HG03378 (cell line): ENCODE results near the gene PLEKHH2.
A peak's percentile ranks its signal among the peaks of the same experiment; 100 is the strongest.
"Not testable (repeated sequence)": the region's sequence is repeated elsewhere in the genome, so short reads cannot be mapped to it uniquely, and the experiment has no call there.

Source experiments
- ATAC-seq: cut with Tn5 transposase; IDR thresholded peaks from one replicate; pipeline ENCODE4 v1.9.1; 2021; ENCODE audit warnings: mild to moderate bottlenecking, moderate library complexity; ENCODE audit not compliant: unreplicated experiment

Gene PLEKHH2

DNA sequence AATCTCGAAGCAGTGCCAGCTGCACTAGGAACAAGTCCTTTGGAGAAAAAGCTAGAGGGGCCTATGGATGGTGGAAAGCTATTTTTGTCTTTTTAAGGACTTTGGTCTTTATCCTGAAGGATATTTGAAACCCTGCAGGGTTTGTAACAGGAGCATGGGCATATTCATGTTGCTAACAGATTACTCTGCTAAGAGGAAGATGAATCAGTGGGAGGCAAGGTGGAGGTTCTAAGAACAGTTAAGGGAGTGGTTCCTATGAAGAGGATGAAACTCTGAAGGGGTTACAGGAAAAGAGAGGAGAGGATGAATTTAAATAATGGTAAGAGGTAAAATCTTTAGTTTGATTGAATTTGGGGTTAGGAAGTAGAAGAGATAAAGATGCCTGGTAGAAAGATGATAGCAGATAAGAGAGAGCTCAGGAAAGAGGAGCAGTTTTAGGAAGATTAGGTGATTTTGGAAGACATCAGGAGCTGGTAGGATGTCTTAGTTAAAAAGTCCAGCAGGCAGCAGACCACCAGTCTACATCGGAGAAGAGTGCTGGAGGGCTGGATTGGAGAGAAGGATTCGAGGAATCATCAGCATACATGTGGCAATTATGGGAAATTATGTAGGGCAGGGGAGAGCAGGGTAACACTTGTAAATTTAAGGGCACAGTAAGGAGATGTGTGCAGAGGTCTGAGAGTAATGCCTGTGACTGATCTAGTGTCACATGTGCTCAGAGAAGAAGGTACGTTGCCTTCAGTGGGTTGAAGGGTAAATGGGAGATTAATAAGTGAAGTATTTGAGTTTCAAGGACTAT, 78.4 kb downstream of the PLEKHH2 start:
- ATAC-seq: no peak

DNA sequence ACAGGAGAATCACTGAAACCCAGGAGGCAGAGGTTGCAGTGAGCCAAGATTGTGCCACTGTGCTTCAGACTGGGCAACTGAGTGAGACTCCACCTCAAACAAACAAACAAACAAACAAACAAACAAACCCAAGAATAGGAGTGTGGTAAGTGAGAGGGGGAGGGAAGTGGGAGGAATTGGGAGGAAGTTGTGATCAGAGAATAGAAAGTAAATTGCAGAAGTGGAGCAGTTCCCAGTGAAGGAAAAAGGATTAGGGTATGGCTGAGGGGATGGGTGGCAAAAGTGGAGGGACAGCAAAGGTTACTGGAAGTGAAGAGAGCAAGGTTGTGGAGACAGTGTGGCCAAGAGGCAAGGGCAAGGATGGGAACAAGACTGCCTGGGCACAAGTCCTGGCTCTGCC, 80.3 kb downstream of the PLEKHH2 start:
- no peak for ATAC-seq

DNA sequence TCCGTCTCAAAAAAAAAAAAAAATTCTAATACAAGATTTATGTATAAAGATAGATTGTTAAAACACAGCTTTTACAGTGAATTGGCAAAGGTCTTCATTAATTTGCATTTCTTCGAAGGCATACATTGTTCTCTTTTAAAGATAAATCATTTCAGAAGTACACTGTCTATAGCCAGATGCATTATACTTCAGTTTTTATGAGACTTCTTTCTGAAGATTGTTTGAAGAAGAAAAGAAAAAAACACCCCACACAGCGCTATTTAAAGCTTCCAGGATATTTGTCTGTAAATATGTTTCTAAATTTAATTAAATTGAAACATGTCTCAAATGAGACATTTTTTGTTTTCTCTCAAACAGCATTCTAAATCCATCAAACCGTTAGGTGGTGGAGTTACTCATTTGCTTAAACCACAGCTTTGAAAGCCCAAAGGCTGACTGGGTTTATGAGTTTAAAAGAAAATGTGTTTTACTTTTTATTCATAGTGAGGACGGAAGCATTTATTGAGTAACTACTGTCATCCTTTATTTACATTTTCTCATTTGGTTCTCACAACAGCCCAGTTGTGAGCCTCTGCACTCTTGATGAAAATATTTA, 81.6 kb downstream of the PLEKHH2 start:
- ATAC-seq: peak; percentile 66

DNA sequence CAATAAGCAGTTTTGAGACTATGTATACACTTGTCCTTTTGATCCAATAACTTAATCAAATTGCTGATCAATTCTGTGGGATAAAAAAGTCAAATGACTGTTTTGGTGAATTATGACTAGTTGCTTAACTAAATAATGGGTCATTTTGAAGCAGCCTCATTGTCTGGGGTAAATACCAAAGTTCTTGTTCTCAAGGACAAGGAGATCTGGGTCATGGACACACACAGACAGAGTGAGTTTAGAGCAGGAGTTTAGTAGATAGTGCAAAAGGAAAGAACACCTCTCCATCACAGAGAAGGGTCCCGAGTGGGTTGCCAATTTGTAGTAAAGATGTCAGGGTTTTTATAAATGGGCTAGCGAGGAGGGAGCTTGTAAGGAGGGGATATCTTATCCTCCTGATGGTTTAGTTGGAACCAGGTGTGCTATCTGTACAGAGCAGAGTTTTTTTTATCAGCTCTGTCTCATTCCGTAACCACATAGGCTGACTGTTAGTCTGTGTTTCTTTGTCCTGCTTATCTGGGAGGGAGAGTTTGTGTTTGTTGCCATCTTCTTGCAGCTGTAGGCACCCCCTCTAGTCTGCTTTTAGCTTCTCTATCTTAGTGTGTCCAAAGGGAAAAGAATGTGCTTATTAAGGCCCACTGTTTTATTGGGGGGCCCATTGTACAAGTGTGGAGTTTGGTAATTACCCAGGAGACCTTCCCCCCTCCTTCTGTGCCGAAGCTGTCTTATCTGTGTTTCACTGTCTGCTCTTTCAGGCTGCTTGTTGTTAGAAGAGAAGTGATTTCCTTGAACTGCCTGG, 87.9 kb downstream of the PLEKHH2 start:
- ATAC-seq: no peak

DNA sequence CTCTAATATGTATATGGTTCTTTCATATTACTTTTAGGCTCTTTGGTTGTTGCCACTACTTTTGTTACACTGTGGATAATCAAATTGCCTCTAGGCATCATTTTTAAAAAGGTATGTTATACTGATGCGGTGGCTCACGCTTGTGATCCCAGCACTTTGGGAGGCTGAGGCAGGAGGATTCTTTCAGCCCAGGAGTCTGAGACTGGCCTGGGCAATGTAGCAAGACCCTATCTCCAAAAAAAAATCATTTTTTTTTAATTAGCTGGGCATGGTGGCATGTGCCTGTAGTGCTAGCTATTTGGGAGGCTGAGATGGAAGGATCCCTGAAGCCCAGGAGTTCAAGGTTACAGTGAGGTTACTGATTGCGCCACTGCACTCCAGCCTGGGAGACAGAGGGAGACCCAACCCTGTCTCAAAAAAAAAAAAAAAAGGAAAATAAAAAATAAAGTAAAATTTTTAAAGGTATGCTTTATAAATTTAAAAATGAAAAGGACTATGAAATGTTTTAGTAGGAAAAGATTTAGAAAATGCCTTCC, 88.7 kb downstream of the PLEKHH2 start:
- no peak for ATAC-seq

DNA sequence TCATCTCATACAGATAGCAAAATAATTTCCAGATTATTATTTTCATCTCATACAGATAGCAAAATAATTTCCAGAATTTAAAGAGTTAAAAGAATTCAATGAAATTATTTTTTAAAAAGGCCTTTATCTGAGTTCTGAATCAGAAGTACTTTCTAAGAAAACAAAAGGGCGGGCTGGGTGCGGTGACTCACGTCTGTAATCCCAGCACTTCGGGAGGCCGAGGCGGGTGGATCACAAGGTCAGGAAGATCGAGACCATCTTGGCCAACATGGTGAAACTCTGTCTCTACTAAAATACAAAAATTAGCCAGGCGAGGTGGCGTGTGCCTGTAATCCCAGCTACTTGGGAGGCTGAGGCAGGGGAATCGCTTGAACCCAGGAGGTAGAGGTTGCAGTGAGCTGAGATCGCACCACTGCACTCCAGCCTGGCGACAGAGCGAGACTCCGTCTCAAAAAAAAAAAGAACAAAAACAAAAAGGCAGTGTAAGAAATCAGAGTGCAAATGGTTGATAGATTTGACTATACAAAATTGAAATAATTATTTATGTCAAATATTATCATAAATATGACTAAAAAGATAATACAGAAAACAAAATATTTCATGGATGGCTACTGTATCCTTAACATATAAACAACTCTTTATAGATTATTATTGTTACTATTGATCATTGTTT, 90.0 kb downstream of the PLEKHH2 start:
- not testable (repeated sequence) for ATAC-seq

DNA sequence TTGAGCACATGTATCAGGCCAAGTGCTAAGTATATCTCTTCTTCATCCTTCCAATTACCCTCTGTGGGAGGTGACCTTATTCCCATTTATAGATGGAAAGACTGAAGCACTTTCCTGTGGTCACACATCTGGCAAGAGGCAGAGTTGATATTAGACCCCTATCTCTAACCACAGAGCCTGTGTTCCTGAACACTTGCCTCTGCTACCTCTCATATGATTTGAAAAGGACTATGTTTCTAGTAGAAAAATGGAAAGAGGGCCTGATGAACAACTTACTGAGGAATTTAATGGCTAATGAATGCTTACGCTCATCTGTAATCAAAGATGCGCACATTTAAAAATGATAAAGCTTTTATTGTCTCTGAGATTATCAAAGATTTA, 90.6 kb downstream of the PLEKHH2 start:
- ATAC-seq: no peak

DNA sequence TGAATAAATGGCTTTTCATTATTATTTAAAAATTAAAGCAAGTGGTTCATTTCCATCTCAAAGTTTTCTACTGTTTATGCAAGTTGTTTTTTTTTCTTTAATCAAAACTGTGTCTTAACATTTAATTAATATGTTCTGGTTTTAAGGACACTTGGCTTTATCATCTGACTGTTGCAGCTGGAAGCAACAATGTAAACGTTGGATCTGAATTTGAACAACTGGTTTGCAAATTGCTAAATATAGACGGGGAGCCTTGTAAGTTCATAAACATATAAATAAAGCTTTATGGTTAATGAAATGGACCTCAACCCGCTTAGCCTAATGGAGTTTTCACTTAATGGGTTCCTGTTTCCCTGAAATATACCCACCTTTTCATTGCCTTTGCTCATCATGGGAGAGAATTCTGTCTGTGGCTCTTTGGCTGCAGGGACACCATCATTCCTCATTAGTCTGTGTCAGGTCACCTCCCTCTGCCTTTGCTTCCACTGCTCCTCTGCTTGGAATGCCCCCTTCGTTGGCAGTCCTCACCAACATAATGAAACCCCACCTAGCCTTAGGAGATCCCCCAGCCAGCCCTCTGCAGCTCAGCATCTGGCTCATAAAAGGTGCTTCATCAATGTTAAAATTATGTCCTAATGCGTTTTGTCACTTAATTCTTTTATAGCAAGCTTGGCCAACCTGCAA, 92.6 kb downstream of the PLEKHH2 start:
- ATAC-seq: no peak

DNA sequence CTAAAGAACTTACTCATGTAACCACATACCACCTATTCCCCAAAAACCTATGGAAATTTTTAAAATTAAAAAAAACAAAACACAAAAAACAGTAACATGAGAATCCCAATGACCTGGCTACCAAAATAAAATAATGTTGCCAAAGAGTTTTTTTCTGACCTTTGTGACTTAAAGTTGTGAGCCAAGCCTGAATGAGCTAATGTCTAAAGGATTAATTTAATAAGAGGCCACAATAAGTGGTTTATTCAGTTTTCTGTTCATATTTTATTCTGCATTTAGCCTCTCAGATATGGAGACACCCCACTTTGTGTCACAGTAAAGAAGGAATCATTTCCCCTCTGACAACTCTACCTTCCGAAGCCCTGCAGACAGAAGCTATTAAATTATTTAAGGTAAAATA, 94.2 kb downstream of the PLEKHH2 start:
- ATAC-seq: no peak

DNA sequence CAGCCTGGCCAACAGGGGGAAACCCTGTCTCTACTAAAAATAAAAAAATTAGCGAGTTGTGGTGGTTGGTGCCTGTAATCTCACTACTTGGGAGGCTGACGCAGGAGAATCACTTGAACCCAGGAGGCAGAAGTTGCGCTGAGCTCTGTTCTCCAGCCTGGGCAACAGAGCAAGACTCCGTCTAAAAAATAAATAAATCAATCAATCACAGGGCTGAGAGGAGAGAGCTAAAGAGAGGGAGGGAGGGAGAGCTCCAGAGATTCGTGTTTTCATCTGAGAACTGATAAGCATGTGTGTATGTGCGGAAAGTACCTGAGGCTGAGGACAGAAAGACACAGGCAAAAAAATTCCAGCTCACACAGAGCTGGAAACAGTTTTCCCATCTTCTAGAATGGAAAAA, 99.6 kb downstream of the PLEKHH2 start:
- ATAC-seq: no peak

DNA sequence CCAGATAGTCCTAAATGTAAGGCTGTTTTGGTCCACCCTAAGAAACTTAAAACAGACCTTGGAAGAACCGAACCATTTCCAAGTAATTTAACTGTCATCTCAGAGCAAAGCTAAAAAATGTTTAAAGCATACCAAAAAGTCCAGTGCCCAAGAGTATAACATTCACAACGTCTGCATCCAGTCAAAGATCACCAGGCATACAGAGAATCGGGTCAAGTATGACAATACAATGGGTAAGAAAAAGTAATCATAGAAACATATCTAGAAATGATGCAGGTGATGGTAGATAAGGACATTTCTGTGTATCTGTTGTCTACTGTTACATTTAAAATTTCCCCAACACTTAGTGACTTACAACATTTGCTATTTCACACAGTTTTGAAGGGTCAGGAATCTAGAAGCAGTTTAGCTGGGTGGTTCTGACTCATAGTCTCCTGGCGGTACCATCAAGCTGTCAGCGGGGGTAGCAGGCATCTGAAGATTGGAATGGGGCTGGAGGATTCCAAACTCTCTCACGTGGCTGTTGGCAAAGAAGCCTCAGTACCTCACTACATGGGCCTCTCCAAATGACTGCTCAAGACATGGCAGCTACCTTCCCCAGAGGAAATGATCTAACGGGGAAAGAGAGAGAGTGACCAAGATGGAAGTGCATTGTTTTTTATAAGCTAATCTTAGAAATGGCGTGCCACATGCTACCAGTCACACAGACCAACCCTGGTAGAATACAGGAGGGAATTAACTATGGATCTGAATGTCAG, 100.2 kb downstream of the PLEKHH2 start:
- no peak for ATAC-seq

DNA sequence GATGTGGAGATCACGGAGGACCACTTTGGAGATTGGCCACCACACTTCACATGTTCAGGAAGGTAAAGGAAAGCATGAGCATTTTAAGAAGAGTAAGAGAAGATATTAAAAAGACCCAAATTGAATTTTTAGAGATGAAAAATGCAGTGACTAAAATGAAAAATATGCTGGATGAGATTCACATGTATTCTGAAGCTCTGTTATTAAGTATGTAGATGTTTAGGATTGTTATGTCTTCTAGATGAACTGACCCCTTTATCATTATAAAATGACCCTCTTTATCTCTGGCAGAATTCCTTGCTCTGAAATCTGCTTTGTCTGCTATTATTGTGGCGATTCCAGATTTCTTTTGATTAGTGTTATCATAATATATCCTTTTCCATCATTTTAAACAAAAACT, 100.8 kb downstream of the PLEKHH2 start:
- ATAC-seq: no peak

DNA sequence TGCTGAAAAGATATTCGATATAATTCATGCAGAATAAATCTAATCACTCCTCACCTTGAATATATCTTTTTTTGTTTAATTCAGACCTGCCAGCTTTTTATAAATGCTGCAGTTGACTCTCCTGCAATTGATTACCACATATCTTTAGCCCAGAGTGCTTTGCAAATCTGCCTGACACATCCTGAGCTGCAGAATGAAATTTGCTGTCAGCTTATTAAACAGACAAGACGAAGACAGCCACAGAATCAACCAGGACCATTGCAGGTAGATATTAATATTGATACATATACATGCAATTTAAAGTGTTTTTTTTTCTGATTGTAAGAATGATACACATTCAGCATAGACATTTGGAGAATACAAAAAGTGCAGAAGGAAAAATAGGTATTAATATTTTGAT, 101.2 kb downstream of the PLEKHH2 start:
- ATAC-seq: no peak

DNA sequence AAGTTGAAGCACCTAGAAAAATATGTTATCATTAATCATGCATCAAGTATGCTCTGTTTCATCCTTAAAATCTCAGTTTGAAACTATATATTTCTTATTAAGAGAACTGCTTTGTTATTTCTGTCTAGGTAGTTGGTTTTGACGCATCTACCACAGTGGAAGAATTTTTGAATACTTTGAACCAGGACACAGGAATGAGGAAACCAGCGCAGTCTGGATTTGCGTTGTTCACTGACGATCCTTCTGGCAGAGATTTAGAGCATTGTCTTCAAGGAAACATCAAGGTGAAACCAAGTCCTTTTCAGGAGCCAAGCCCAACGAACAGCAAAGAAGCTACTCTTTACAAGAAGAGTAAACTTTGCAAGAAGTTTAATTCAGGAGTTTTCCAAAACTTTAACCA, 106.6 kb downstream of the PLEKHH2 start:
- ATAC-seq: no peak

DNA sequence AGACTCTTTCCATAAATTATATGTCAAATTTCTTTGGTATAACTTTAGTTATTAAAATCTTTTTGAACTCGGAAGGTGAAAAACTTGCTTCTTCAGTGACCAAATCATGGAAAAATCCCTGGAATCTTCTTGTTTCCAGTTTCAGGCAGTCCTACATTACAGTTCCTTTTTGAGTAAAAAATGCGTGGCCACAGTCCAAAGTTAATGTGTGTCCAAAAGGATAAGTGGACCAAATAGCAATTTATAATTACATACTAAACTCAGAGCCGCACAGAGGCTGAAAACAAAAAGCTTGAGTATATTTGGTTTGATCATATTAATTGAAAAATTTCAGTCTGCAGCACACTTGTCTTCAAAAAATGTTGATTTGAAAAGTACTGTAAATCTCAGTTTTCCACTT, 108.4 kb downstream of the PLEKHH2 start:
- ATAC-seq: no peak

DNA sequence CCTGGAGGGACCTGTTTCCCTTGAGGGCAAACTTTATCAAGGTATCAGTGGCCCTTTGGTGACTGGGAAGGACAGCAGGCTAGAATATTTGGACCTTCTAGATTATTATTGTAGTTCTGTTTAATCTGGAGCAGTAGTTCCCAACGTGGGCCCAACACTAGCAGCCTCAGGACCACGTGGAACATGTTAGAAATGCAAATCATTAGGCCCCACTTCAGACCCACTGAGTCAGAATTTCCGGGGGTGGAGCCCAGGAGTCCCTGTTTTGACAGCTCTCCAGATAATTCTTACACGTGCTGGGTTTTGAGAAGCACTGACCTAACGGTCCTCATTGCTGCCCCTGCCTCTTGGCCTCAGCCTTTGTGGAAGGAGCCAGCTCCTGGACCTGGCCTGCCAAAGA, 111.3 kb downstream of the PLEKHH2 start:
- no peak for ATAC-seq

DNA sequence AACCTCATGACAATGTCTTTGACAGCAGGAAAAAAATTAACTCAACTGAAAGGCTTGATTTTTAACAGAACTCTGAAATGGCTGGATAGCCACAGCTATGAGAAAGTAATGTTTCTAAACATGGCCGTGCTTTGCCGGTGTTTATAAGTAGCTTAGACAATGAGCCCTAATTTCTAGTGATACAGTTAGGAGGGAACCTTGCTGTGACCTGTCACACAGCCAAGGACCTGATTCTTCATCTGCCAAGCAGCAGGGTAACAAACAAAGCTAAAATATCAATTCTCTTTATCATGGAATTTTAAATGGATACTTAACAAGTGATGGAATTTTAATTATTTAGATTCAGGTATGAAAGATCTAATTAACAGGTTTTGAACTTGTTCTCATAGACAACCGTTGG, 112.5 kb downstream of the PLEKHH2 start:
- no peak for ATAC-seq

DNA sequence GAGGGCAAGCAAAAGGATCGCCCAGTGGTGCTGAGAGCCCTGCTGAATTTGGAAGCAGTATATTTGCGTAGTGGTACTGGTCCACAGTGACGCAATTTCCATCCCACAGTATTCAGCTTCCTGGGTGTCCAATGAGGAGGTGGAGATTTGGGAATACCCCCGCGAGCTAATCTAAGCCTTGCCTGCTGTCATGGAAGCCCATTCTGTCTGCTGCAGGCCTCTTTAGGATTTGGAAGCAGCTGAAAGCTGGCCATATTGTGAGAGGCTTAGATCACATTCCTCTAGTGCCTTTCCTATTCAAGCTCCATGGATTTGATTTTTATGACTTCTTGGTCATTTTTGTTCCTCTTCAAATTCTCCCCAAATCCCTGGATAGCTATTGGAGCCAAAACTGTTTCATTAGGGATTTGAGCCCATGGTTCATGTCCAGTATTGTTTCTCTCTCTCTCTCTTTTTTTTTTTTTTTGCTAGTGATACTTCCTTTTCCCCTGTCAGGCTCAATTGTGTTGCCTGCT, 114.5 kb downstream of the PLEKHH2 start:
- no peak for ATAC-seq

DNA sequence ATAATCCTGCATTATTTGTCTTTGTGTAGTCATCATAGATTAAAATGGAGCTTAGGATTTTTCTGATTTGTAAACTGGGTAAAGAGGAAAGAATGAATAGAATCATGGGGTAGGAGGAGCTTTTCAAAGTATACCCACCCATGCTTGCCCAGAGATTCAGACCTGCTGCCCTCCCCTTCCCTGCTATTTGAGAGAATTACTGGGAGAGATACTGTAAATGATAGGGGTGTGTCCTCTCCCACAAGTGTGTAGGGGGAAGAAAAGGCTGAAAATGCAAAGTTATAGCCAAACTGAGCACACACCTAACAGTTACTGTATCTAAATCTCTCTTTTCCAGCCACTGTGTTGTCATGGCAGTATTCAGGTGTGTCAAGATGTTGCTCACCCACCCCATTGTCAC, 115.2 kb downstream of the PLEKHH2 start:
- no peak for ATAC-seq

DNA sequence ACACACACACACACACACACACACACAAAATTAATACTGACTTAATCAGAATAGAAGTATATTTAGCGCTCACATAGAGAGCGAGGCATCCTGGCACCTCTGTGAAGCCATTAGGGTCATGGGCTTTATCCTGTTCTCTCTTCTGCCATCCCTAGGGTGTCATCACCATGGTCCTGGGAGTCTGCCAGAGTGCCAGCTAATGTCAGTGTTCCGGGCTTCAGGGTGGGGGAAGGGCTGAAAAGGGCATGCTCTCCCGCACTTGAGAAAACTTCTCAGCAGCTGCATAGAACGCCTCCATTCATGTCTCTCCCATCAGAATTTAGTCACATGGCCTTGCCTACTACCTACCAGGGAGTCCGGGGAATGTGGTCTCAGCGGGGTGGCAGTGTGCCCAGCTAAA, 117.1 kb downstream of the PLEKHH2 start:
- ATAC-seq: no peak
